Measurements from ENCODE around the gene RCAN2. TPM values are rescaled to one million over a fixed set of nuclear protein-coding genes. Genes with fewer than 3 reads are reported as not detected.

Gene RCAN2
- total RNA-seq, 1 experiment from 2014 or later, result 0.05 TPM

GRCh38 chr6:46246727-46247126, 244.5 kb downstream of the RCAN2 start:
- DNase-seq (ENCODE audit: low read depth, low spot score) (no peak), ATAC-seq (no peak)
- in situ Hi-C loops (cut with HindIII; ENCODE audit: low pct_unique_long_range_greater_than_20kb, low sequenced_read_pairs) (no loop called here), intact Hi-C loops (cut with micrococcal nuclease; ENCODE audit: unreplicated experiment) (no loop called here)
- BruUV-seq (replicated peaks), result no TSS peak
- Histone ChIP-seq H3K4me3 (ENCODE audit: low read depth in 2 of 2, low read length in 2 of 2) (no peak overlapping the region), H3K36me3 (ENCODE audit: control insufficient read depth, insufficient read depth, low read length) (no peaks in the 10 kb centered on the region), H3K27ac (ENCODE audit: low read length) (no peak overlapping the region), H3K27me3 (ENCODE audit: control insufficient read depth, insufficient read depth, low read length) (no peaks in the 10 kb centered on the region), H3K9me3 (ENCODE audit: control insufficient read depth, insufficient read depth, low read depth, low read length) (no peaks in the 10 kb centered on the region), H3K4me1 (ENCODE audit: control insufficient read depth, insufficient read depth, low read length) (no peaks in the 10 kb centered on the region)
- TF ChIP-seq SIN3A (IDR thresholded peaks at IDR 0.05; ENCODE audit: borderline replicate concordance, insufficient read depth, low read depth, low read length) (no peak), REST (IDR thresholded peaks at IDR 0.05; ENCODE audit: insufficient read depth in 1 of 2, low read depth in 2 of 2, low read length in 1 of 2) (no peak), TCF7L2 (IDR thresholded peaks at IDR 0.05; ENCODE audit: low read depth, low read length) (no peak), CTCF (IDR thresholded peaks at IDR 0.05) (no peak), POLR2AphosphoS5 (IDR thresholded peaks at IDR 0.05; ENCODE audit: low read depth, low read length) (no peak)
- POLR2A ChIA-PET, result no interaction called here
- CTCF ChIA-PET, result no interaction called here

GRCh38 chr6:46246081-46246480, 245.2 kb downstream of the RCAN2 start:
- Histone ChIP-seq H3K27me3 (ENCODE audit: control insufficient read depth, insufficient read depth, low read length) (no peaks in the 10 kb centered on the region), H3K9me3 (ENCODE audit: control insufficient read depth, insufficient read depth, low read depth, low read length) (no peaks in the 10 kb centered on the region), H3K27ac (ENCODE audit: low read length) (no peak overlapping the region), H3K36me3 (ENCODE audit: control insufficient read depth, insufficient read depth, low read length) (no peaks in the 10 kb centered on the region), H3K4me3 (ENCODE audit: low read depth in 2 of 2, low read length in 2 of 2) (no peak overlapping the region), H3K4me1 (ENCODE audit: control insufficient read depth, insufficient read depth, low read length) (no peaks in the 10 kb centered on the region)
- ChIA-PET CTCF (no interaction called here), POLR2A (no interaction called here)
- DNase-seq (ENCODE audit: low read depth, low spot score) (no peak), ATAC-seq (no peak)
- intact Hi-C loops (cut with micrococcal nuclease; ENCODE audit: unreplicated experiment), result no loop called here
- no TSS peak for BruUV-seq (replicated peaks)
- in situ Hi-C loops (cut with HindIII; ENCODE audit: low pct_unique_long_range_greater_than_20kb, low sequenced_read_pairs), result no loop called here
- no peak for TF ChIP-seq POLR2AphosphoS5 (IDR thresholded peaks at IDR 0.05; ENCODE audit: low read depth, low read length)
- no peak for TF ChIP-seq SIN3A (IDR thresholded peaks at IDR 0.05; ENCODE audit: borderline replicate concordance, insufficient read depth, low read depth, low read length)

GRCh38 chr6:46244670-46245069, 246.6 kb downstream of the RCAN2 start:
- TF ChIP-seq REST (IDR thresholded peaks at IDR 0.05; ENCODE audit: insufficient read depth in 1 of 2, low read depth in 2 of 2, low read length in 1 of 2) (no peak), SIN3A (IDR thresholded peaks at IDR 0.05; ENCODE audit: borderline replicate concordance, insufficient read depth, low read depth, low read length) (no peak)
- DNase-seq (ENCODE audit: low read depth, low spot score) (no peak), ATAC-seq (no peak)
- ChIA-PET CTCF (no interaction called here), POLR2A (no interaction called here)
- H3K4me1 ChIP-seq (ENCODE audit: control insufficient read depth, insufficient read depth, low read length), result no peaks in the 10 kb centered on the region
- in situ Hi-C loops (cut with HindIII; ENCODE audit: low pct_unique_long_range_greater_than_20kb, low sequenced_read_pairs) (no loop called here), intact Hi-C loops (cut with micrococcal nuclease; ENCODE audit: unreplicated experiment) (no loop called here)
- H3K4me3 ChIP-seq (ENCODE audit: low read depth in 2 of 2, low read length in 2 of 2), result no peak overlapping the region
- no peaks in the 10 kb centered on the region for H3K27me3 ChIP-seq (ENCODE audit: control insufficient read depth, insufficient read depth, low read length)
- no TSS peak for BruUV-seq (replicated peaks)
- no peaks in the 10 kb centered on the region for H3K36me3 ChIP-seq (ENCODE audit: control insufficient read depth, insufficient read depth, low read length)
- H3K9me3 ChIP-seq (ENCODE audit: control insufficient read depth, insufficient read depth, low read depth, low read length), result no peaks in the 10 kb centered on the region
- H3K27ac ChIP-seq (ENCODE audit: low read length), result no peak overlapping the region
